H1 (cell line): ENCODE measurements around the gene TBCD.

ENCODE experiments used
- POLR2AphosphoS5 ChIP-seq: IDR thresholded peaks from 2 replicates; pipeline ENCODE4 v1.6.1; 2011; ENCODE audit warnings: low read depth, low read length
- TF ChIP-seq, protein P1 (sequence below), 3 experiments: IDR thresholded peaks; 1 replicate in 2 of 3; 2 replicates in 1 of 3; pipeline versions ENCODE4 v1.5.1 to v1.6.1; 2011; ENCODE audit warnings: low read length in 3 of 3, mild to moderate bottlenecking in 3 of 3, inconsistent platforms in 2 of 3, low read depth in 1 of 3, moderate library complexity in 1 of 3; ENCODE audit not compliant: insufficient read depth in 1 of 3; ENCODE audit errors: control extremely low read depth in 1 of 3

- TF ChIP-seq, protein P1, sequence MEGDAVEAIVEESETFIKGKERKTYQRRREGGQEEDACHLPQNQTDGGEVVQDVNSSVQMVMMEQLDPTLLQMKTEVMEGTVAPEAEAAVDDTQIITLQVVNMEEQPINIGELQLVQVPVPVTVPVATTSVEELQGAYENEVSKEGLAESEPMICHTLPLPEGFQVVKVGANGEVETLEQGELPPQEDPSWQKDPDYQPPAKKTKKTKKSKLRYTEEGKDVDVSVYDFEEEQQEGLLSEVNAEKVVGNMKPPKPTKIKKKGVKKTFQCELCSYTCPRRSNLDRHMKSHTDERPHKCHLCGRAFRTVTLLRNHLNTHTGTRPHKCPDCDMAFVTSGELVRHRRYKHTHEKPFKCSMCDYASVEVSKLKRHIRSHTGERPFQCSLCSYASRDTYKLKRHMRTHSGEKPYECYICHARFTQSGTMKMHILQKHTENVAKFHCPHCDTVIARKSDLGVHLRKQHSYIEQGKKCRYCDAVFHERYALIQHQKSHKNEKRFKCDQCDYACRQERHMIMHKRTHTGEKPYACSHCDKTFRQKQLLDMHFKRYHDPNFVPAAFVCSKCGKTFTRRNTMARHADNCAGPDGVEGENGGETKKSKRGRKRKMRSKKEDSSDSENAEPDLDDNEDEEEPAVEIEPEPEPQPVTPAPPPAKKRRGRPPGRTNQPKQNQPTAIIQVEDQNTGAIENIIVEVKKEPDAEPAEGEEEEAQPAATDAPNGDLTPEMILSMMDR (IDR thresholded peaks at IDR 0.05; ENCODE audit: control extremely low read depth in 1 of 3, insufficient read depth in 1 of 3, low read depth in 1 of 3, low read length in 3 of 3): no peak
- TF ChIP-seq POLR2AphosphoS5: no peak
These were observed 86.7 kb downstream of the TBCD start for GRCh38 chr17:82838386-82839063.
